HUES48 (cell line): ENCODE results near the gene PHACTR1.
"Not testable (repeated sequence)": the region's sequence is repeated elsewhere in the genome, so short reads cannot be mapped to it uniquely, and the experiment has no call there.

Experiments
- H3K27ac ChIP-seq: one replicate; pipeline ENCODE4 v1.7.0; 2013; ENCODE audit warnings: low read depth, low read length, inconsistent platforms
- H3K27me3 ChIP-seq: 2 replicates; pipeline ENCODE4 v1.6.1; 2013; ENCODE audit warnings: mild to moderate bottlenecking, low read length; ENCODE audit not compliant: control insufficient read depth, insufficient read depth
- H3K36me3 ChIP-seq: 2 replicates; pipeline ENCODE4 v1.6.1; 2013; ENCODE audit warnings: low read length; ENCODE audit not compliant: control insufficient read depth, insufficient read depth
- H3K4me1 ChIP-seq: 2 replicates; pipeline ENCODE4 v1.6.1; 2013; ENCODE audit warnings: mild to moderate bottlenecking, low read length; ENCODE audit not compliant: control insufficient read depth, insufficient read depth
- H3K4me3 ChIP-seq: 2 replicates; pipeline ENCODE4 v1.5.1; 2013; ENCODE audit warnings: mild to moderate bottlenecking, low read depth, low read length
- H3K9ac ChIP-seq: 2 replicates; pipeline ENCODE4 v1.6.1; 2013; ENCODE audit warnings: mild to moderate bottlenecking, low read depth, low read length, moderate library complexity
- H3K9me3 ChIP-seq: 2 replicates; pipeline ENCODE4 v1.6.1; 2013; ENCODE audit warnings: low read length; ENCODE audit not compliant: control insufficient read depth, insufficient read depth

The PHACTR1 gene

DNA sequence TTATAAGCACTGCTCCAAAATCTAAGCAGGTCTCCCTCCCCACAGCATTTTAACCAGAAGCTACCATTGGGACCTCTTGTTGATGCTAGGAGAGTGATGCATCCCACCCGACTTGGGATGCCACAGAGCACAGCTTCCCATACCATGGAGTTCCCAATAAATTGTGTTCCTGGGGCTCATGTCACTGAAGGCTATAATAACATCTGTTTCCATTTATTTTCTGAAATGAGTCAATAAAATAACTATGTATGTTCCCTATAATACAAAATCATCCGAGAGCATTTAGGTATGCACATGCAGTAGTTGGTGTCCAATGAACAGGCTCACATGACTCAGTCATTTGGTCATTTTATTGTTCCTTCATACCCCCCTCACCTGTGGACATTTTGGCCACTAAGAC, 407.6 kb downstream of the PHACTR1 start:
- H3K36me3 ChIP-seq: no peaks in the 10 kb centered on the region

DNA sequence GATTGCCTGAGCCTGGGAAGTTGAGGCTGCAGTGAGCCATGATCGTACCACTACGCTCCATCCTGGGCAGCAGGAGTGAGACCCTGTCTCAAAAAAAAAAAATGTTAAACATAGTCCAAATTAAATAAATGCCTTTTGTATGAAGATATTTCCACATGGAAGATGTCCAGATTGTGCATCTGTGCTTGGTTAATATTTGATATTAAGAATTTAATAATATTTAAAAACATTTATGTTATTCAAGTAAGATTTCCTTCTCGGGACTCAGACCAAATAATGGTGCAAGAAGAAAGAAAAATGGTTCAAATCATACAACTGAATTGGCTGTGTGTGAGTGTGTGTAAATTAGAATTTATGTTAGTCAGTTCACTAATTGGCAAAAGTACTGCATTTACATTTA, 409.3 kb downstream of the PHACTR1 start:
- Histone ChIP-seq H3K27me3 (no peaks in the 10 kb centered on the region), H3K27ac (no peak overlapping the region), H3K36me3 (no peaks in the 10 kb centered on the region), H3K9me3 (no peaks in the 10 kb centered on the region), H3K4me1 (no peaks in the 10 kb centered on the region), H3K9ac (no peak overlapping the region), H3K4me3 (no peak overlapping the region)

More for the DNA sequence above, 407.6 kb downstream of the PHACTR1 start:
- H3K4me3 ChIP-seq: no peak overlapping the region
- peaks cover 13% of the 10 kb centered on the region for H3K4me1 ChIP-seq
- no peaks in the 10 kb centered on the region for H3K27me3 ChIP-seq
- H3K27ac ChIP-seq: no peak overlapping the region
- no peak overlapping the region for H3K9ac ChIP-seq
- no peaks in the 10 kb centered on the region for H3K9me3 ChIP-seq

DNA sequence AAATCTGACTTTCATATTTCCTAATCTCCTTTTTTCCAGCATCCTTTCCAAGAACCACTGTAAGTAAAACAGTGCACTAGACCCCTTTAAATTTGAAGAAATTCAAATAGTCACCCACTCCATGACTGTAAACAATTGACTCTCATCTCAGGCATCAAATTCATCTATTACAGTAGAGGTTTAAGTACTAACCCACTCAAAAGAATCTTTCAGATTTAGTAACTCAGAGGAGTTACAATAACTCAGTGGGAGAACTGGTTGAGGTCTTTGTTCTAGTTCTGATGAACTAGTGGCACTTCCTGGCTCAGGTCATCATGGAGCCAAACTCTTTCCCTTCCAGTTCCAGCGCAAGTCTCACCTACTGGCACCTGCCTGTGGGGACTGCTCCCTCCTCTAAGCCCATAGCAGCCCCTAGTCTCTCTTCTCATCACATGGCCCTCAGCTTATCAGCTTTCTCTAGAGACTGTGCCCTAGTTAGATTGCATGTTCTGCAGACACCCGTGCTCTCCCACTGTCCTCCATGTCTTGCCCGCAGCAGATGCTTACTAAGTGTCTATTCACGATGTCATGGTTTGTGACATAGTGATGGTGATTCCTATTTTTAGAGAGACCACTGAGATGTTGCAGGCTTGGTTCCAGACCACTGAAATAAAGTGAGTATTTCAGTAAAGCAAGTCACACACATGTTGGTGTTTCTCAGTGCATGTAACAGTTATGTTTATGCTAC, 415.5 kb downstream of the PHACTR1 start:
- Histone ChIP-seq H3K4me1 (peaks cover 3% of the 10 kb centered on the region; the same call in 1 of the 2 replicates), H3K27ac (no peak overlapping the region), H3K9me3 (no peaks in the 10 kb centered on the region), H3K4me3 (no peak overlapping the region), H3K27me3 (no peaks in the 10 kb centered on the region), H3K36me3 (no peaks in the 10 kb centered on the region), H3K9ac (no peak overlapping the region)

GRCh38 chr6:13133894-13134293, 417.3 kb downstream of the PHACTR1 start:
- not testable (repeated sequence) for H3K27me3 ChIP-seq, H3K9me3 ChIP-seq, H3K9ac ChIP-seq, H3K4me1 ChIP-seq, H3K27ac ChIP-seq, H3K36me3 ChIP-seq, H3K4me3 ChIP-seq

DNA sequence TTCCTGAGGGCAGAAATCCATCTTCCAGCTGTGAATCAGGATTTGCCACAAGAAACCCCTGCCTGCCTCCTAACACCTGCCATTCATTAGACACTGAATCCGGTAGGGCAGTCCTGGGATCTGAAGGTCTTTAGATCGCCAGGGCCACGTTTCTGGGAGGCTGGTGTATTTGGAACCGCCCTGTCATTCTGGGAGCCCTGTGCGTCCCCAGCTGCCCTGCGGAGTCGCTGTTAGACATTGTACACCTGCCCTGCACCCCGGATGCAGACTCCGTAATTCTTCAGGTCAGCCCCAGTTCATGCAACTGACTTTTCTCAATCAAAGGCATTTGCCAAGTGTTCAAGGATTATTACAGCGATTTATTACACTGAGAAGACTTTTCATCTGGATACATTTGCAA, 418.6 kb downstream of the PHACTR1 start:
- Histone ChIP-seq H3K36me3 (no peaks in the 10 kb centered on the region), H3K9me3 (no peaks in the 10 kb centered on the region), H3K27ac (no peak overlapping the region), H3K4me3 (no peak overlapping the region), H3K9ac (no peak overlapping the region), H3K4me1 (peaks cover 8% of the 10 kb centered on the region), H3K27me3 (no peaks in the 10 kb centered on the region)

DNA sequence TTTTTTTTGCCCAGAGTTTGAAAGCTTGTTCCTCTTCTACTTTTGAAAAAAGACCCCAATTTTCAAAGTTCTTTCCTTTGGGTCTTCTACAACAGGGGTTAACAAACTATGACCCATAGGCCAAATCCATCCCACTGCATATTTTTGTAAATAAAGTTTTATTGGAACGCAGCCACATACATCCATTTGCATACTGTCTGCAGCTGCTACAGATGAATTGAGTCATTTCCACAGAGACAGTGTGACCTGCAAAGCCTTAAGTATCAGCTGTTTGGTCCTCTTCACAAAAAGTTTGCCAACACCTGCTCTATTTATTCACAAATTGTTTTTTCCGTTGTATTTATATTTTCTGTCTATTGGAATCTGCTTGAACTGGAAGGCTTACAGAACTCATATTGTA, 422.6 kb downstream of the PHACTR1 start:
- Histone ChIP-seq H3K27me3 (no peaks in the 10 kb centered on the region), H3K27ac (no peak overlapping the region), H3K4me1 (peaks cover 21% of the 10 kb centered on the region), H3K4me3 (no peak overlapping the region), H3K9me3 (no peaks in the 10 kb centered on the region), H3K36me3 (no peaks in the 10 kb centered on the region), H3K9ac (no peak overlapping the region)

DNA sequence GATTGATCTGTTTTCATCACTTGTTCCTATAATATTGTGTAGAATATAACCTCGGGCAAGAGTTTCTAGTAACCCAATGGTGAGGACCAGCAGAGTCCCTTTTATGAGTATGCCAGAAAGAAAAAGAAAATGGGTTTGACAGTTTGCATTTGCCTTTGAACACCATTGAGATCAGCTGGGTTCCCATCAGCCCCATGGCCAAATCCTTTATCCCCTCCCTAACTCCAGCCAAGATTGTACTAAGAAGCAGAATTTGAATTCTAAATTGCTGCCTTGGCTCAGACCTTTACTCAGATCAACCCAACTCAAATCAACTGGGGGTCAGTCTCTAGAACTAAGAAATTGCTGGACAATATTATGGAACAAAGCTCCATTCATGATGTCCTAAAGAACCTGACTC, 424.4 kb downstream of the PHACTR1 start:
- H3K36me3 ChIP-seq: no peaks in the 10 kb centered on the region
- no peaks in the 10 kb centered on the region for H3K9me3 ChIP-seq
- no peak overlapping the region for H3K9ac ChIP-seq
- no peak overlapping the region for H3K4me3 ChIP-seq
- no peak overlapping the region for H3K27ac ChIP-seq
- H3K27me3 ChIP-seq: no peaks in the 10 kb centered on the region
- H3K4me1 ChIP-seq: peaks cover 18% of the 10 kb centered on the region

- H3K27ac ChIP-seq: no peak overlapping the region
- H3K4me1 ChIP-seq: peaks cover 18% of the 10 kb centered on the region
- H3K27me3 ChIP-seq: no peaks in the 10 kb centered on the region
- no peak overlapping the region for H3K4me3 ChIP-seq
- H3K9ac ChIP-seq: no peak overlapping the region
- H3K9me3 ChIP-seq: no peaks in the 10 kb centered on the region
- no peaks in the 10 kb centered on the region for H3K36me3 ChIP-seq
These were observed 424.8 kb downstream of the PHACTR1 start for GRCh38 chr6:13141387-13141786.

- Histone ChIP-seq H3K4me1 (peaks cover 18% of the 10 kb centered on the region), H3K27me3 (no peaks in the 10 kb centered on the region), H3K9ac (no peak overlapping the region), H3K27ac (no peak overlapping the region), H3K4me3 (no peak overlapping the region), H3K36me3 (no peaks in the 10 kb centered on the region), H3K9me3 (no peaks in the 10 kb centered on the region)
These were observed 426.0 kb downstream of the PHACTR1 start for GRCh38 chr6:13142611-13143010.

GRCh38 chr6:13146442-13146841, 429.9 kb downstream of the PHACTR1 start:
- H3K9me3 ChIP-seq: no peaks in the 10 kb centered on the region

DNA sequence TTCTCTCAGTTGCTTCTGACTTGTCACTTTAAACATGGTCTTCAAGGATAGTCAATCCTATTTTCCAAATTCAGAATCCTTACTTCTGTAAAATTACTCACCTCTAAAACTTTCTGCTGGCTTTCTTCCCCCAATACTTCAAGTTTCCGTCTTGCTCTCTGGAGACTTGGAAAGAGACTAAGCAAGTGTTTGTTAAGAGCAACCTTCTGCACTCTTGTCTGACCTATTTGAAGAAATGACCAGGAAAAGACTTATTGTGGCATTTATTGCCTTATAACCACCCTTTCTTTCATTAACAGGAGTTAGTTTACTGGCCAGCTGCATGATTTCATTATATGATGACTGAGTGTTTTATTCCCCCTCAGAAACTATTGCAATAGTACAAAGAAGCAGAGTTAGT, 430.8 kb downstream of the PHACTR1 start:
- Histone ChIP-seq H3K27me3 (no peaks in the 10 kb centered on the region), H3K4me3 (no peak overlapping the region), H3K36me3 (no peaks in the 10 kb centered on the region), H3K27ac (no peak overlapping the region), H3K9ac (no peak overlapping the region), H3K9me3 (no peaks in the 10 kb centered on the region), H3K4me1 (peaks cover 28% of the 10 kb centered on the region)

More at GRCh38 chr6:13146442-13146841, 429.9 kb downstream of the PHACTR1 start:
- Histone ChIP-seq H3K4me1 (peaks cover 25% of the 10 kb centered on the region), H3K27ac (no peak overlapping the region), H3K36me3 (no peaks in the 10 kb centered on the region), H3K9ac (no peak overlapping the region), H3K4me3 (no peak overlapping the region), H3K27me3 (no peaks in the 10 kb centered on the region)
